SK-N-SH treated with all-trans-retinoic acid at 6 μM for 48 hours (cell line): Measurements from ENCODE around the gene EFL1.

Source experiments
- ATAC-seq: fragments of 200-7000 bp; cut with Tn5 transposase; 3 replicates; pipeline ENCODE4 v1.9.1; 2020; ENCODE audit warnings: mild to moderate bottlenecking, moderate library complexity
- ARNTL ChIP-seq: fragments of 450-650 bp; formaldehyde crosslinking; IDR thresholded peaks from 2 replicates; pipeline ENCODE4 v1.5.0; 2020; ENCODE audit warnings: low read depth, mild to moderate bottlenecking, moderate library complexity, borderline replicate concordance
- BACH2 ChIP-seq: fragments of 250-450 bp; sonication (Bioruptor Pico); IDR thresholded peaks from 2 replicates; pipeline ENCODE4 v1.9.0; 2021; ENCODE audit warnings: mild to moderate bottlenecking, borderline replicate concordance
- CREB5 ChIP-seq: fragments of 250-450 bp; sonication (Bioruptor Pico); IDR thresholded peaks from 2 replicates; pipeline ENCODE4 v1.5.1; 2020; ENCODE audit warnings: low read depth, mild to moderate bottlenecking, moderate library complexity
- CSDC2 ChIP-seq: fragments of 250-450 bp; sonication (Bioruptor Pico); IDR thresholded peaks from 2 replicates; pipeline ENCODE4 v1.5.0; 2020; ENCODE audit warnings: mild to moderate bottlenecking, moderate library complexity
- CSRNP3 ChIP-seq: fragments of 250-450 bp; sonication (Bioruptor Pico); IDR thresholded peaks from 2 replicates; pipeline ENCODE4 v1.5.1; 2021; ENCODE audit warnings: mild to moderate bottlenecking, moderate library complexity
- ESRRG ChIP-seq: fragments of 250-450 bp; sonication (Bioruptor Pico); IDR thresholded peaks from 2 replicates; pipeline ENCODE4 v1.6.1; 2021; ENCODE audit warnings: mild to moderate bottlenecking
- GLIS3 ChIP-seq: fragments of 250-450 bp; sonication (Bioruptor Pico); IDR thresholded peaks from 2 replicates; pipeline ENCODE4 v1.5.0; 2020; ENCODE audit warnings: mild to moderate bottlenecking, moderate library complexity
- ISL1 ChIP-seq: fragments of 250-450 bp; sonication (Bioruptor Pico); IDR thresholded peaks from 2 replicates; pipeline ENCODE4 v2.1.2; 2022; ENCODE audit warnings: mild to moderate bottlenecking, moderate library complexity
- OSR1 ChIP-seq: fragments of 250-450 bp; sonication (Bioruptor Pico); IDR thresholded peaks from 2 replicates; pipeline ENCODE4 v1.8.0; 2022; ENCODE audit warnings: moderate library complexity, mild to moderate bottlenecking, inconsistent platforms
- PATZ1 ChIP-seq: fragments of 250-450 bp; sonication (Bioruptor Pico); IDR thresholded peaks from 2 replicates; pipeline ENCODE4 v1.8.0; 2020; ENCODE audit warnings: mild to moderate bottlenecking, moderate library complexity, borderline replicate concordance
- POU6F1 ChIP-seq: fragments of 250-450 bp; sonication (Bioruptor Pico); IDR thresholded peaks from 2 replicates; pipeline ENCODE4 v1.8.0; 2021; ENCODE audit warnings: low read depth, mild to moderate bottlenecking, moderate library complexity, borderline replicate concordance
- PPARA ChIP-seq: fragments of 250-450 bp; sonication (Bioruptor Pico); IDR thresholded peaks from 2 replicates; pipeline ENCODE4 v1.5.0; 2020; ENCODE audit warnings: mild to moderate bottlenecking, borderline replicate concordance
- RARB ChIP-seq: fragments of 250-450 bp; sonication (Bioruptor Pico); IDR thresholded peaks from 2 replicates; pipeline ENCODE4 v1.8.0; 2021; ENCODE audit warnings: mild to moderate bottlenecking, moderate library complexity
- SNAI2 ChIP-seq: fragments of 250-450 bp; sonication (Bioruptor Pico); IDR thresholded peaks from 2 replicates; pipeline ENCODE4 v1.5.0; 2020; ENCODE audit warnings: mild to moderate bottlenecking, moderate library complexity
- TCF4 ChIP-seq: fragments of 250-450 bp; sonication (Bioruptor Pico); IDR thresholded peaks from 2 replicates; pipeline ENCODE4 v1.8.0; 2021; ENCODE audit warnings: mild to moderate bottlenecking, moderate library complexity, borderline replicate concordance
- TOX ChIP-seq: fragments of 250-450 bp; sonication (Bioruptor Pico); IDR thresholded peaks from 2 replicates; pipeline ENCODE4 v1.8.0; 2021; ENCODE audit warnings: mild to moderate bottlenecking, moderate library complexity, borderline replicate concordance
- TSHZ2 ChIP-seq: fragments of 250-450 bp; sonication (Bioruptor Pico); IDR thresholded peaks from 2 replicates; pipeline ENCODE4 v1.5.0; 2020; ENCODE audit warnings: mild to moderate bottlenecking, moderate library complexity
- ZC3H10 ChIP-seq: fragments of 250-450 bp; sonication (Bioruptor Pico); IDR thresholded peaks from 2 replicates; pipeline ENCODE4 v1.5.1; 2021; ENCODE audit warnings: mild to moderate bottlenecking, moderate library complexity
- ZFP3 ChIP-seq: fragments of 250-450 bp; sonication (Bioruptor Pico); IDR thresholded peaks from 2 replicates; pipeline ENCODE4 v1.5.0; 2020; ENCODE audit warnings: mild to moderate bottlenecking, moderate library complexity
- ZFP30 ChIP-seq: fragments of 450-650 bp; formaldehyde crosslinking; IDR thresholded peaks from 2 replicates; pipeline ENCODE4 v1.5.0; 2022; ENCODE audit warnings: mild to moderate bottlenecking, moderate library complexity
- ZNF565 ChIP-seq: fragments of 450-650 bp; formaldehyde crosslinking; conservative IDR thresholded peaks from 2 replicates; pipeline ENCODE4 v1.5.0; 2020; ENCODE audit warnings: low read depth, mild to moderate bottlenecking, moderate library complexity

The EFL1 gene

GRCh38 chr15:82134461-82134860 lies 128.1 kb downstream of the EFL1 start:
- TF ChIP-seq ZNF565 (CRISPR knock-in tag) (no peak), CREB5 (CRISPR knock-in tag) (no peak), TSHZ2 (CRISPR knock-in tag) (no peak), GLIS3 (no peak), ESRRG (CRISPR knock-in tag) (no peak), SNAI2 (CRISPR knock-in tag) (no peak), ZC3H10 (no peak), ISL1 (CRISPR knock-in tag) (no peak), POU6F1 (CRISPR knock-in tag) (no peak), RARB (CRISPR knock-in tag) (no peak), PPARA (no peak), ARNTL (CRISPR knock-in tag) (no peak), OSR1 (CRISPR knock-in tag) (no peak)
- no peak for ATAC-seq

GRCh38 chr15:82133251-82133650 lies 129.3 kb downstream of the EFL1 start:
- ATAC-seq, result no peak

More at GRCh38 chr15:82133251-82133650, 129.3 kb downstream of the EFL1 start:
- no peak for TF ChIP-seq ARNTL (CRISPR knock-in tag)
- no peak for TF ChIP-seq ISL1 (CRISPR knock-in tag)
- no peak for TF ChIP-seq TCF4 (CRISPR knock-in tag)
- no peak for TF ChIP-seq CREB5 (CRISPR knock-in tag)
- TF ChIP-seq ZFP30 (CRISPR knock-in tag), result no peak
- no peak for TF ChIP-seq ZNF565 (CRISPR knock-in tag)
- no peak for TF ChIP-seq OSR1 (CRISPR knock-in tag)
- TF ChIP-seq PPARA, result no peak
- no peak for TF ChIP-seq TOX (CRISPR knock-in tag)
- TF ChIP-seq PATZ1 (CRISPR knock-in tag), result no peak
- no peak for TF ChIP-seq CSDC2 (CRISPR knock-in tag)
- no peak for TF ChIP-seq BACH2
- no peak for TF ChIP-seq CSRNP3 (CRISPR knock-in tag)
- no peak for TF ChIP-seq POU6F1 (CRISPR knock-in tag)
- no peak for TF ChIP-seq ZC3H10
- TF ChIP-seq ZFP3 (CRISPR knock-in tag), result no peak
